Left lung (tissue), 10 donors: ENCODE results near the gene PAFAH2. TPM values are rescaled to one million over a fixed set of nuclear protein-coding genes. Genes with fewer than 3 reads are reported as not detected.

Experiments used
- ATAC-seq: fragments of 200-7000 bp; cut with Tn5 transposase; one replicate; pipeline ENCODE4 v1.9.1; 2020; ENCODE audit warnings: moderate library complexity
- DNase-seq, 4 donors: peaks; one replicate each; pipeline ENCODE4 v3.0.0-alpha.2; 2013 to 2020
- H3K27ac ChIP-seq, 2 donors: fragments of 200-600 bp; sonication (generic) in 1 of 2; one replicate each; pipeline versions ENCODE4 v1.5.0 to v1.8.0; 2020 to 2021
- H3K27me3 ChIP-seq, 2 donors: fragments of 200-600 bp; sonication (generic) in 1 of 2; one replicate each; pipeline versions ENCODE4 v1.5.0 to v1.8.0; 2020 to 2021
- H3K36me3 ChIP-seq, 2 donors: fragments of 200-600 bp; sonication (generic) in 1 of 2; one replicate each; pipeline versions ENCODE4 v1.5.0 to v1.8.0; 2020 to 2021
- H3K4me1 ChIP-seq, 2 donors: fragments of 200-600 bp; one replicate each; pipeline ENCODE4 v1.8.0; 2021
- H3K4me3 ChIP-seq, 2 donors: fragments of 200-600 bp; sonication (generic) in 1 of 2; one replicate each; pipeline versions ENCODE4 v1.5.0 to v1.8.0; 2020 to 2021; ENCODE audit warnings: mild to moderate bottlenecking in 1 of 2
- H3K9me3 ChIP-seq, 2 donors: fragments of 200-600 bp; sonication (generic) in 1 of 2; one replicate each; pipeline versions ENCODE4 v1.5.0 to v1.8.0; 2020 to 2021
- intact Hi-C, 2 donors: fragments of 100-400 bp; cut with DNase I; formaldehyde crosslinking; loops; one replicate each; pipeline versions ENCODE4 v1.11.2 to v1.14.2; 2022
- polyA plus RNA-seq, 6 donors: library from polyadenylated mRNA; unstranded; fragments of 120-200 nt; gene quantifications; one replicate each; pipeline ENCODE4 v1.2.1, GENCODE V29; 2013; ENCODE audit not compliant: insufficient read length in 6 of 6
- total RNA-seq, 2 donors: library from RNA; stranded (reverse); fragmentation: NEBNext Ultra II Directional; extraction: Animal tissue kit (Norgen Biotek cat#: 25700); gene quantifications; one replicate each; pipeline ENCODE4 v1.2.1, GENCODE V29; 2021
- TF ChIP-seq, protein P1 (sequence below), 2 donors: fragments of 200-600 bp; sonication (generic) in 1 of 2; IDR thresholded peaks; one replicate each; pipeline versions ENCODE4 v1.5.0 to v1.8.0; 2021; ENCODE audit warnings: antibody characterized with exemption in 2 of 2
- donor health status: DM: no; HTN: yes; CAD: no.
- donor health status: DM: no; HTN: no; CAD: no.

The PAFAH2 gene
- total and polyA plus RNA-seq, 8 donors = 11.7 to 25.2 (median 13.5) TPM

DNA sequence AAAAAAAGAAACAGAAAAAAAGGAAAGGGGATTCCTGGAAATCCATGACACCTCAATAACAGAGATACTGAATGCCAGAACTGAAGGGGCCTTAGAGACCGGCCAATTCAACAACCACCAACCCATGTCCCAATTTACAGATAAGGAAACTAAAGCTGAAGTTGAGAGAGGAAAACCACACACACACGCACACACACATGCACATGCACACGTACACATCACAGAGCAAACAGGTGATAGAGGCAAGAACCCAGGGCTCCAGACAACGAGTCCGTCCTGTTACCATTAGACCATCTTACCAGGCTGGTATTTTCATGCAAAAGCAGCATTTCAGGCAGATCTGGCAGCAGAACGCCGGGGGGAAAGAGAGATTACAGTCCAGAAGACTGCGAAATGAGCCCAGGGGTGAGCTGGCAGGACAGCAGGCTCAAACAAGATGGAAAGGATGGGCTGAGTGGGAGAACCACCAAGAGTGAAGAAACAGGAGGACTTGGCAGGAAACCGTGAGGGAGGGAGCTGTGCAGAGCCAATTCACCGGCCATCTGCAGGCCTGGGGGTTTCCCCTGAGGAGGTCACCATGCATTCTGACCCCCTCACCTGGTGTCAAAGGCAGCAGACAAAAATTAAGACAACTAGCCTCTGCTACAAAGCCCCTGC is 43.5 kb downstream of the PAFAH2 start:
- no peak overlapping the region for H3K4me3 ChIP-seq
- H3K36me3 ChIP-seq = peaks cover 0 to 14% of the 10 kb centered on the region in 2 donors
- H3K9me3 ChIP-seq = peaks cover 0 to 6% of the 10 kb centered on the region in 2 donors
- no peak for DNase-seq
- TF ChIP-seq, protein P1, sequence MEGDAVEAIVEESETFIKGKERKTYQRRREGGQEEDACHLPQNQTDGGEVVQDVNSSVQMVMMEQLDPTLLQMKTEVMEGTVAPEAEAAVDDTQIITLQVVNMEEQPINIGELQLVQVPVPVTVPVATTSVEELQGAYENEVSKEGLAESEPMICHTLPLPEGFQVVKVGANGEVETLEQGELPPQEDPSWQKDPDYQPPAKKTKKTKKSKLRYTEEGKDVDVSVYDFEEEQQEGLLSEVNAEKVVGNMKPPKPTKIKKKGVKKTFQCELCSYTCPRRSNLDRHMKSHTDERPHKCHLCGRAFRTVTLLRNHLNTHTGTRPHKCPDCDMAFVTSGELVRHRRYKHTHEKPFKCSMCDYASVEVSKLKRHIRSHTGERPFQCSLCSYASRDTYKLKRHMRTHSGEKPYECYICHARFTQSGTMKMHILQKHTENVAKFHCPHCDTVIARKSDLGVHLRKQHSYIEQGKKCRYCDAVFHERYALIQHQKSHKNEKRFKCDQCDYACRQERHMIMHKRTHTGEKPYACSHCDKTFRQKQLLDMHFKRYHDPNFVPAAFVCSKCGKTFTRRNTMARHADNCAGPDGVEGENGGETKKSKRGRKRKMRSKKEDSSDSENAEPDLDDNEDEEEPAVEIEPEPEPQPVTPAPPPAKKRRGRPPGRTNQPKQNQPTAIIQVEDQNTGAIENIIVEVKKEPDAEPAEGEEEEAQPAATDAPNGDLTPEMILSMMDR (IDR thresholded peaks at IDR 0.05) = no peak
- no peak overlapping the region for H3K27ac ChIP-seq
- H3K4me1 ChIP-seq = no peaks in the 10 kb centered on the region
- ATAC-seq = no peak
- H3K27me3 ChIP-seq = no peaks in the 10 kb centered on the region
- intact Hi-C loops = no loop called here

DNA sequence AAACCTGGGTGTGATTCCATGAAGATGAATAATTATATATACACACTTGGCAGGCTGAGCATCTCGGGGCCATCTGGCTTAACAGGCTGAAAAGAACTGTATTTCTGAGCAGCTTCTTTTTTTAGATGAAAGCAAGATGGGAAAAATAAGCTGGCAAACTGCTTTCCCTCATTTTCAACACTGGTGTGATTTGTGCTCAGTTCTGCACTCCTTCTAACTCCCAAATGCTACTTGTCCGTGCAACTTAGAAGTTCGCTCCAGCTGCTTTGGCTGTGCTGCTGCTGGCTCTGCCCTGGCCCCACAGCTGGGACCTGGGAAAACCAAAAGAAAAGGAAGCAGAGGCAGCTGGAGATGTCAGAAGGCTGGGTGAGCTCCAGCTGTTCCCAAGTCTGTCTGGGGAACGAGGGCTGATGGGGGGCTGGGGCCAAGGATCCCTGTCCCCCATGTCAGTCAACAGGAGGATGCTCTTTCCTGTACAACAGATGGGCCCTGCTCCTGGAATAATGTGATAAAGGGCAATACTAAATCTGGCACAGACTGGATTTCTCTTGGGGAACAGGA is 44.9 kb downstream of the PAFAH2 start:
- H3K36me3 ChIP-seq = no peaks in the 10 kb centered on the region
- intact Hi-C loops = no loop called here
- no peaks in the 10 kb centered on the region for H3K9me3 ChIP-seq
- no peak overlapping the region for H3K27ac ChIP-seq
- ATAC-seq (peak; percentile 61), DNase-seq (peak in 2 of 4 donors; percentile 78 to 92)
- H3K4me3 ChIP-seq = no peak overlapping the region
- TF ChIP-seq, protein P1 (IDR thresholded peaks at IDR 0.05) = no peak
- H3K4me1 ChIP-seq = no peaks in the 10 kb centered on the region
- H3K27me3 ChIP-seq = no peaks in the 10 kb centered on the region

DNA sequence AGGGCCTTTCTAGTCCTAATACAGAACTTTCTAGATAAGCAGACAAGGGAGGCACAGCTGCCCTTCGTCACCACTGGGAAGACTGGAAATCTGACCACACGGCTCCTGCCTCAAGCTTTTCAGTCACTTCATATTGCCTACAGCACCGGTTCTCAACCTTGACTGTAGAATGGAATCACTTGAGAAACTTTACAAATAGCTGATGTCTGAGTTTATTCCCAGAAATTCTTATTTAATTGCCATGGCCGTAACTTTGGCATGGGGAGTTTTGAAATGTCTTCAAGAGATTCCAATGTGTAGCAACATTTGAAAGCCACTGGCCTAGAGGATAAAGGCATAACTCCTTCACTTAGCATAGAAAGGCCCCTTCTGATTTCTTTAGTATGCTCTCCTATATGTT is 49.2 kb downstream of the PAFAH2 start:
- H3K36me3 ChIP-seq = no peaks in the 10 kb centered on the region
- H3K27ac ChIP-seq = no peak overlapping the region
- TF ChIP-seq, protein P1 (IDR thresholded peaks at IDR 0.05) = no peak
- intact Hi-C loops = no loop called here
- DNase-seq = no peak
- no peak for ATAC-seq
- H3K4me1 ChIP-seq = no peaks in the 10 kb centered on the region
- H3K27me3 ChIP-seq = no peaks in the 10 kb centered on the region
- H3K4me3 ChIP-seq = no peak overlapping the region
- peaks cover 0 to 7% of the 10 kb centered on the region in 2 donors for H3K9me3 ChIP-seq

DNA sequence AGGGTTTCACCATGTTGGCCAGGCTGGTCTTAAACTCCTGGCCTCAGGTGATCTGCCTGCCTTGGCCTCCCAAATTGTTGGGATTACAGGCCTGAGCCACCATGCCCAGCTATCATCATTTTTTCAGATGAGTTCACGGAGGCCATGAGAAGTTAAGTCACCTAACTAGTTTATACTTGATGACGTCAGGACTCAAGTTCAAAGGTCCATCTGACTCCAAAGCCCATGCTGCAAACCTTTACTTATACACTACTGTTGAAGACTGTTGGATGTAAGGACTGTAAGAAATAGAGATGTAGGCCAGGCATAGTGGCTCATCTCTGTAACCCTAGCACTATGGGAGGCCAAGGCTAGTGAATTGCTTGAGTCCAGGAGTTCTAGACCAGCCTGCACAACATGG is 50.8 kb downstream of the PAFAH2 start:
- Histone ChIP-seq H3K27me3 (no peaks in the 10 kb centered on the region), H3K4me3 (no peak overlapping the region), H3K27ac (no peak overlapping the region), H3K36me3 (no peaks in the 10 kb centered on the region), H3K4me1 (no peaks in the 10 kb centered on the region), H3K9me3 (peaks cover 0 to 9% of the 10 kb centered on the region in 2 donors)
- DNase-seq = no peak
- TF ChIP-seq, protein P1 (IDR thresholded peaks at IDR 0.05) = no peak
- intact Hi-C loops = no loop called here
- ATAC-seq = no peak

DNA sequence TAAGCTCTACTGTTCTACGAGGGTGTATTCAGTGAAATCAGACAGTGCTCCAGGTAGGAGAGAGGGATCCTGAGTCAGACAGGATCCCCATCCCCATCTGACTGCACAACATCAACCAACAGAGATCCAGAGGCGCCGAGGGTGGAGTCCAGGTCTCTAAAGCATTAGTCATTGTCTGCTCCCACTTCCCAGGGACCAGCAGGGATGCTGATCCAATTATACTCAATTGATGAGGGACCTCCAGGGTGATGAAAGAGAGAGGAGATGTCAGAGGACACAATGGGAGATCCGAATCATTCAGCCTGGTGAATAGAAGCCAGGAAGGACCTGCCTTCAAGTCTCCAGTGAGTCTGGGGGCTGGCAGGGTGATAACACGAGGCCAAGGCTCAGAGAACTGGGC is 52.1 kb downstream of the PAFAH2 start:
- no peak for DNase-seq
- H3K36me3 ChIP-seq = no peaks in the 10 kb centered on the region
- H3K27me3 ChIP-seq = no peaks in the 10 kb centered on the region
- peaks cover 0 to 9% of the 10 kb centered on the region in 2 donors for H3K9me3 ChIP-seq
- intact Hi-C loops = no loop called here
- H3K4me3 ChIP-seq = no peak overlapping the region
- TF ChIP-seq, protein P1 (IDR thresholded peaks at IDR 0.05) = no peak
- H3K27ac ChIP-seq = no peak overlapping the region
- H3K4me1 ChIP-seq = no peaks in the 10 kb centered on the region
- ATAC-seq = no peak
